ENCODE measurements around the gene RNF149.

Gene RNF149

DNA sequence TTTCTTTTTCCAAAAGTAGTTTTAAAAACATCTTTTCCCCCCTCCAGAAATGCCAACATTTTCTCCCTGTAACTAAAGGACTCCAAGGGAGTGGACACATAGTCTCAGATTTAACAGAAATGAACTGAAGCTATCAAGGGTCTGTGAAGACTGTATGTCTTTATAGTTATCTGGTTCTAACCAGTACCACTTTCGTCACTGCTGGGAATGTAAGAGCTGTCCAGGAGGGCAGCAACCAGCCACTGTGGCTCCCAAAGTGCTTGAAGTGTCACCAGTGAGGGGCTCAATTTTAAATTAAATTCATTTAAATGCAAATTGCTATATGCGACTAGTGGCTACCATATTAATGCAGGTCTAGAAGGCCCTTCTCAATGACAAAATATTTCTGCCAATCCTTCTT lies 15.0 kb downstream of the RNF149 start:
- no peak for DNase-seq

DNA sequence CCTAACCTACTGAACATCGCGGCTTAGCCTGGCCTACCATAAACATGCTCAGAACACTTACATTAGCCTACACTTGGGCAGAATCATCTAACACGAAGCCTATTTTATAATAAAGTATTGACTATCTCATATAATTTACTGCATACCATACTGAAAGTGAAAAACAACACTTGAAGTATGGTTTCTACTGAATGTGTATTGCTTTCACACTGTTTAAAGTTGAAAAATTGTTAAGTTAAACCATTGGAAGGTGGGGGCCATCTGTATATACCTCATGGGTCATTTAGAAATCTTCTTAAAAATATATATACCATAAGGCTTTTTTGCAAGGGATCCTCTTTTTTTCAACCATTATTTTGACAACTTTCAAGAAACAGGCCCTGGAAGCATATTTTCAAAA lies 16.5 kb downstream of the RNF149 start:
- no peak for DNase-seq

DNA sequence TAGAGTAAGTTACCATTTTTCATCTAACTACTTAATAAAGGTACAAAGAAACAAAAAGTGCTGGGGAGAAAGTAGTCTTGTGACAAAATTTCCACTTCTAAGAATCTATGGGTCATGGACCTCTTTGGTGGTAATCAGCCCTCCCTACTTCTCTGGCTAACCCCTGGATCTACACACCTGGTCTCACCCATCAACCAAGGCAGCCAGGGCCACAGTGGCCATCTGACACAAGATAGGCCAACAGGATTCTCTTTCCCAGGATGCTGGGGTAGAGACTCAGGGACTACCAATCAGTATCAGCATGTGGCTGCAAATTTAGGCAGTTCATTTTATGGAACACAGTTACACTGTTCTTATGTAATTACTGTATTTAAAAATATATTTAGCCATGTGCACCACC lies 17.8 kb downstream of the RNF149 start:
- no peak for DNase-seq

DNA sequence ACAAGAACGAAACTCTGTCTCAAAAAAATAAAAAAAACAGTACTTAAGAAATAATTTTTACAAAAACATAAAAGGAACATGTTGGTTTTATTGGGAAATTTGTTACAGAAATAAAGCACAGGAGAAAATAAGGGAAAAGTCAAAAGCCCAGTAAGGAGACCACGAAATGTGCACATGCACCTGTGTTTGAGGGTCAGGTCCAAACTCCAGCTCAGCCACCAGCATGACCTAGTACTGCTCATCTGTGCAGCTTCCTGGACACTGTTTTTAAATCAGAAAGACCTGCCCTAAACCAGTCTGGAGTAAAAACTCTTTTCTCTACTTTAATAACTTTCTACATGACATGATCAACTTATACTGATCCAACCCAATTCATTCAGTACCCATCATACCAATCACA lies 21.2 kb downstream of the RNF149 start:
- no peak for DNase-seq

DNA sequence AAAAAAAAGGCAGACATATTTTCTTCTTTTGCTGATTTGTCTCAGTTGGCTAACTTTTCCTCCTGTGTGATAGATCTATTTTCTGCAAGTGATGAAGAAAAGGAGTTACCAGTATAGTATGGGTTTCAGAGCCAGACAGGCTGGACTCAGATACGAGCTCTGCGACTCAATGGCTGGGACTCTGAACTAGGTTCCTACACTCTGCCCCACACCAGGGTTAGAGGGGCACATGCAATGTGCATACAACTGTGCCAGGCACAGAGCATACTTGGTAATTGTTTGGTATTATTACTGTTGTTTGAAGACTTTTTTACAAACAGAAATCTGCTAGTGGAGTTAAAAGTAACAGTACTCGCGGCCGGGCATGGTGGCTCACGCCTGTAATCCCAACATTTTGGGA lies 21.8 kb downstream of the RNF149 start:
- DNase-seq, result no peak

DNA sequence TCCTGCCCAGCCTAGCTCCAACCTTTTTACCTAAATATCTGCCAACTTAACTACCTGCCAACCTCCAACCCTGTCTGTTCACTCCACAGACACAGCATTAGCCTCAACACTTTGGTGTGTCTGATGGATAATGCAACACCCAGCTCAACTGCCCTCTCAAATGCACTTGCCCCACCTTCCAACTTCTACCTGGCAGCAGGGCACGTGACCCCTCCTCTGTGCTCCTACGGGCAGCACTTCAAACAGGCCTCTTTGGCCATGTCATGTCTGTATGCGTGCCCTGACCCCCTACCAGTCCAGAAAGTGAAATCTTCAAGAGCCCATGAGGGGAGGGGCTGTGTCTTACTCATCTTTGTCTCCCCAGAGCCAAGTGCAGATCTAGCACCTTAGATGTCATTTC lies 25.5 kb downstream of the RNF149 start:
- DNase-seq, result no peak

DNA sequence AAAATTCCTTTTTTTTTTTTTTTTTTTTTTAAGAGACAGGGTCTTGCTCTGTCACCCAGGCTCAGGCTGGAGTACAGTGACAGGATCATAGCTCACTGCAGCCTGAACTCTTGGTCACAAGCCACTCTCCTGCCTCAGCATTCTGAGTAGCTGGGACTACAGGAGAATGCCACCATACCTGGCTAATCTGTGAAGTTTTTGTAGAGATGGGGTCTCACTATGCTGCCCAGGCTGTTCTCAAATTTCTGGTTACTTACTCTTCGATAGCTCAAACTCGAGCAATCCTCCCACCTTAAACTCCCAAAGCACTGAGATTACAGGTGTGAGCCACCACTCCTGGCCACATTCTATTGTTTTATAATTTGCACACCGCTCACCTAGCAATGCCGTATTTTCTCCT lies 27.0 kb downstream of the RNF149 start:
- DNase-seq, result no peak

DNA sequence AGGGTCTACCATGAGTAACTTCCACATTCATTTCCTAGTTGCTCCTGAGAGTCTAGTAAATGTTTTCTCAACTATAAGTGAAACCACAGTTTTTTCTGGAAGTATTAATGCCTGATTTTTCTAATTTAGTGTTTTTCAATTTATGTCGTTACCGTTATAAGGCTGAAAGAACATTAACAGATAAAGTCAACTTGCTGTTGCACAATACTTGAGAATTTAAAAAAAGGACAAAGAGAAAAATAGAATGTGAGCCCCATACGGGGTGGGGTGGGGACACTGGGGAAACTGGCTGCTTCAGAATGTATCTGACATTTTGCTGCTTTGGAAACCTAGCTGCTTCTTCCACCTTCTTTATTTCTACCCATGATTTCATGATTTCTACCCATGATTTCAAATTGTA lies 29.6 kb downstream of the RNF149 start:
- DNase-seq, result no peak

DNA sequence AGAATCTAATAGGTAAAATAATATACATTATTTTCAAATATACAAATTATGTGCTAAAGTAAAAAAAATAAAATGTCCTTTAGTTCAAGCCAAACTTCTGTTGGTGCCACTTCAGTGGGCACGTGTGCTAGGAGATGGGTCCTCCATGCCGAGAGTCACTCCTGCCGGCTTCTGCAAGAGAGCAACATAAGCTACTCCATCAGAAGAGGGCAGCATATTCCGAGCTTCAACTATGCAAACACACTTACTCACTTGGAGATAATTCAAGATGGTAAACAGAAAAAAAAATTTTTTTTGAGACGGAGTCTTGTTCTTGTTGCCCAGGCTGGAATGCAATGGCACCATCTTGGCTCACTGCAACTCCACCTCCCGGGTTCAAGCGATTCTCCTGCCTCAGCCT lies 31.4 kb downstream of the RNF149 start:
- DNase-seq, result no peak

DNA sequence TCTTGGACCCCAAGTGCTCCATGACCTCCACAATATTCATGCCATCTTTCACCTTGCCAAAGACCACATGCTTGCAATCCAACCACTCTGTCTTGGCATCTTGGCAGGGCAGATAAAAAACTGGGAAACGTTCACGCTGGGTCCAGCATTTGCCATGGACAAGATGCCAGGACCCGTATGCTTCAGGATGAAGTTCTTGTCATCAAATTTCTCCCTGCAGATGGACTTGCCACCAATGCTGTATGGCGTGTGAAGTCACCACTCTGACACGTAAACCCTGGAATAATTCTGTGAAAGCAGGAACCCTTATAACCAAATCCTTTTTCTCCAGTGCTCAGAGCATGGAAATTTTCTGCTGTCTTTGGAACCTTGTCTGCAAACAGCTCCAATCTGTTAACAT lies 34.4 kb downstream of the RNF149 start:
- no peak for DNase-seq

DNA sequence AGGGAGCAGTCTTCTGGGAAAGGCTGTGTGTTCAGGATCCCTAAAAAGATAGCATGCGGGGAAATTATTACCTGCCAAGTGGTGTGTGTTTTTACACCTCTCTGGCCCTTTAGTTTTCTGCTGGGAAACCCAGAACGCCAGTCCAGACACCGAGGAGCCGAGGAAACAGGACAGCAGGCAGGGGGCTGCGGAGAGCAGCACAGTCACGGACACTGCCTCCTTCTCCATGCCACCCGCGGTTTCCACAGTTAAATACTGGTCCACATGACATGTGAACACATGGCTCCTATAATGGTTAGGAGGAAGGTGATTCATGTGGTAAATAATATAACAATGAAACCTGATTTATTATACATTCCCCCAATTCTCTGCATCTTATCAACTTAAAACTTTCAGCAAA lies 35.4 kb downstream of the RNF149 start:
- DNase-seq, result no peak

DNA sequence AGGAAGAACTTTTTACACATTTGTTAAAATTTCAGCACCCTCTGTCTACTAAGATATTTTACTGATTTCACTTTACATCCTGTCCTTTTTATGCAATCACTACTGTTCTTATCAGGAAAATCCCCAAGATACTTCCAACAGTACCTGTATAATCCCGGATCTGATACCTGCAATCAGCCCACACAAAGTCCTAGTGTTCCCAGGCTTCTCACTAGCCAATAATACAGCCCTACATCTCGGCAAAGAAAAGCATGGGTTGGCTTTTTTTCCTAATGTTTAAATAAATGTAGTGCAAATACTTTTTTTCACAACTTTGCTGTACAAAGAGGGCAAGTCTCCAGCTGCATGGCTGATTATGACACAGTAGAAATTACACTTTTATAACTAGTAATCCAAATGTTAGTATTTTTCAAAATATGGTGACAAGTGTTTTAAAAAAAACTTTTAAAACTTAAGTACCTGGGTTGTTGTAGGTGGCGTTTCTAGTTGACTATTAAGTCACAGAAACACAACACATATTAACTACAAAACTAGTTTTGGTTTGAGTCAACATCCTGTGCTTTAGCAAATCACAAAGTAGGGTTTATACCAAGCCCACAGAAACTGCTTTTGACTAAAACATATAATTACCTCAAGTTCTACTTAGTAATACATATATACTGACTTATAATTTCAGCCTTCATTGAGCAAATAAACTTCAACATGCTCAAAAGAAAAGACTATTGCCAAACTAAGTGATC lies 36.3 kb downstream of the RNF149 start:
- no peak for DNase-seq

DNA sequence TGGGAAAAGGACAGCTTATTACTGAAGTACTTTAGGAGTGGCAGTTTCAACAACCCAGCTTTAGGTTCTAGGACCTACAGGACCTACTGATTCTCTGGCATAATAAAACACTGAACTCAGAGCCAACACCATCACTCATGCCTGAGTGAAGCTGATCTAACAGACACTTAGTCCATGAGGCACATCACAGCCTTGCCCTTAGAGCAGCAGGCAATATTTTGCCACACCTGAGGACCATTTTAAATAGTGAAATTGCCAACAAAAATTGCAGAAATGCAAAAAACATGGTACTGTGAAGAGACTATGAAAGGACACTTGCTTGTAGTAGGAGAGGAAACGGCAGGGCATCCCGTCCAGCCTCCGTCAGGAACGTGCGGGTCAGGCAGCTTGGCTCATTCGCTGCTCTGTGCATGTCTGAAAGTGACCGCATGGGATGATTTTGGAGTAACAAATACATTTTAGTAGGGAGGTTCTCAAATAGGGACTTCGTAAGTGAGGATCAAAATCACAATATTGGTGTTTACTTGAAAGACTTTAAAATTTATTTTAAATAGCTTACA lies 37.7 kb downstream of the RNF149 start:
- DNase-seq, result no peak

DNA sequence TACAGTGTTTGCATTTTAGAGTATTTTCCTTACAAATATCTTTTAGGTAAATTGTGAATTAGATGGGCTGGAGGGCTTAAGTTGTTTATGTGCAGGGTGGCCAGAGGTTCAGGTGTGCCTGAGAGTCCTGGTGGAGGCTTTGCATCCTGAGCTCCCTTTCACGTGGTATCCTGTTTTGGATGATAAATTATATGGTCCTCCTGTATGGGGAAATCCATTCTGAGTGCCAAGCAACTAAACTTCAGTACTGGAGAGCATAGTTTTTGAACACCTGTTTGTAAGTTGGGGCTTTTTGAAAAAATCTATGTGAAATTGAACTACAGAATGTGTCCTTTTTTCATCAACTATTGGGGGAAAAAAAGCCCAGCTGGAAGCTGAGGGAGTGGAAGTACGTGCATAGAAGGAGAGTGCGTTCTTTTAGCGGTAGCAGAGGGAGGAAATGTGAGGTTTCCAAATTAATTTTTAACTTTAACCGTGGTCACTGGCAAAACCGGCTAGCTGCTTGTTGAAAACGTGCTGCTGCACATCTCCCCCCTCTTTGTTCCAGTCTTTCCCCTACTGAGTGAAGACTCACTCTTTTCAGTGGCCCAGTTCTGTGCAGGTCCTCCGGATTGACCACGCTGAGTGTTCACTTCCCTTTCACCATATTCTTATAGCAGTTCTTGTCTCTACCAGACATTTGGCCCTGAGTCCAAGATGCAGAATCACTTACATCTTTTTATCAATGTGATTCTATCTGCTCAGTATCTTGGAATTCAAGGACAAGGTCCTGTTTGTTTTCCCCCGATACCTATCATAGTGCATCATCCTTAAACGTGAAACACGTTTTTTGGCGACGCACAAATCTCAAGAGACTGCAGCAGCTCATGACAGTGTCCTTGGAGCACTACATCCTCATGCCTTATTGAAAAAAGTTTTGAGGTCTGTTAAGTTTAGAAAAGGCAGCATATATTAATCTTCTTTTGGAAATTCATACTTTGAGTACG lies 40.5 kb downstream of the RNF149 start:
- DNase-seq, result no peak

DNA sequence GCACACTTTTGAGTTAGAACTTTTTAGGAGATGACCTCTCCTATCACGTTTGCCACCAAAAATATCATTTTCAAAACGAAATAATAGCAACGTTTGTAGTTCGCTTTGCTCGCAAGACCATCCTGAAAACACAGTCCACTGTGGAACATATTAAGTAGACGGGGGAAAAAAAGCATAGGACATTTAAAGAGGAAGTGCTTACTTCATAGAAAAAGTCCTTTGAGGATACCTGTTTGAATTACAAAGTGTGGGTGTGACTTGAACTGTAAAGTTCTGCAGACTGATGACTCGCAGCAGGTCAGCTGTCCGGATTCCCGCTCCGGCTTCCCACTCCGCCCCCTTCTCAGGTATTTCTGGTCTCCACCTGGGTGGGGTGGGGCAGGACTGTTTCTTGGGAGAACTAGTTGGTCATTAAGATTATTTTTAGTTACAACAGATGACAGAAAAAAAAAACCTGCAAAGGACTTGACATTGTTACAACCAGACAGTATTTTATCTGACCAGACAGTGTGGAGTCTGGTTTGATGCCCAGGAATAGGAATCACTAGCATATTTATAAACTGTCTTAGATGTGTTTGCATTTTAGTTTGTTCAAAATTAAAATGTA lies 42.5 kb downstream of the RNF149 start:
- DNase-seq, result no peak

DNA sequence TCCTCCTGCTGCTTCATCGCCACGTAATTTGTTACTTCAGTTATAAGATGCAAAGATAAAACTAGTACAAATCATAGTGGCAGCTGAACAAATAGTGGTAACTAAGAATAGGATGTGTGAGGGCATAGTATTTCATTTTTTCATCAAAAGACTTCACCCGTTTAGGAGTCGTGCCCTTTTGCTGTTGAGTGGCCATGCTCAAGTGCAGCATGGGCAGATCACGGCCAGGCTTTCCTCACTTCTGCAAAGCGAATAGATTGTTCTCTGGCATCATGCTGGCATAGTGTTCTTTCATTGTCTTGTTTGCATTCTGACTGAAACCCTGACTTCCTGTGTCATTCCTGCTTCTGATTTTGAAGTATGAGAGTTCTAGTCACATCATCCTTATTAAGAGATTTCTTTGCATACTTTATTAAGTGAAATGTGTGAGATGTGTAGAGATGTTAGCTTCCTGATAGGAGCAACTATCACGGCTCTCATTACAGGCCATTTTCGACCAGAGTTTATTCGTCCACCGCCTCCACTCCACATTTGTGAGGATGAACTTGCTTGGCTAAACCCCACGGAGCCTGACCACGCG lies 44.1 kb downstream of the RNF149 start:
- DNase-seq, result no peak

DNA sequence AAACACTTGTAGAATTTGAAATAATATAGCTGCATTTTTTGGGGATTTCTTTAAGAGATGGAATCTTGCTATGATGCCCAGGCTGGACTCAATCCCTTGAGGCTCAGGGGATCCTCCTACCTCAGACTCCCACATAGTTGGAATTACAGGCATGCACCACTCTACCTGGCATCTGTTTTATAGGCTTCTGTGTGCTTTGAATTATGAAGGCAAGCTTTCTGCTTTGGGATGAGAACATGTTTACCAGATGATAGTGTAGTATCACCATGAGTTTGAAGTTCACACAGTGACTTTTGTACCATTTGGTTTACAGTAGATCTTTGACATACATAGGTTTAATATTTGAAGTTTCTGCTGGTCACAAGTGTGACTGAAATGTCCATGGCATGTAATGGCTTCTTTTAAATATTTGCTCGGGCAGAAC lies 45.1 kb downstream of the RNF149 start:
- no peak for DNase-seq

DNA sequence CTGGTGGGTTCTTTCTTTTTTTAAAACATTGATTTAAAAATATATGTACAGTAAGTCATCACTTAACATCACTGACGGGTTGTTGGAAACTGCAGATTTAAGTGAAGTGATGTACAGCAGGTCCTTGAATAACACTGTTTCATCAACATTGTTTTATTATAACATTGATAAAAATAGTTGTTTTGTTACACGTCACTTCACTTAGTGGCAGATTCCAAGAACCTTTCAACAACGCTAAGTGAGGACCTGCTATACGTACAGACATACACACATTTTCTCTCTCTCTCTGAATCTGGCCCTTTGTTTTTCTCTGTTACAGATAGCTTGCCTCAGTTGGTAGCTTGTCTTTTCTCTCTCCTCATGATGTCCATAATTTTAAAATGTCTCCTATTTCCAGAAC lies 46.4 kb downstream of the RNF149 start:
- DNase-seq, result no peak

DNA sequence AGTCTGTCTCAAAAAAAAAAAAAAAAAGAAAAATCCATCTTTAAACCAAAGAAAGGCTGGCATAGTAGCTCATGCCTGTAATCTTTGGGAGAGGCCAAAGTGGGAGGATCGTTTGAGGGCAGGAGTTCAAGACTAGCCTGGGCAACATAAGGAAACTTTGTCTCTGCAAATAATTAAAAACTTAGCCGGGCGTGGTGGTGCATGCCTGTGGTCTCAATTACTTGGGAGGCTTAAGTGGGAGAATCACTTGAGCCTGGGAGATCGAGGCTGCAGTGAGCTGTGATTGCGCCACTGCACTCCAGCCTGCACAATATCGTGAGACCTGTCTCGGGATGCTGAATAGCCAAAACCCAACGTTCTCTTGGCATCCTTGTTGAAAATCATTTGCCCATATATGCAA lies 49.7 kb downstream of the RNF149 start:
- DNase-seq, result no peak

DNA sequence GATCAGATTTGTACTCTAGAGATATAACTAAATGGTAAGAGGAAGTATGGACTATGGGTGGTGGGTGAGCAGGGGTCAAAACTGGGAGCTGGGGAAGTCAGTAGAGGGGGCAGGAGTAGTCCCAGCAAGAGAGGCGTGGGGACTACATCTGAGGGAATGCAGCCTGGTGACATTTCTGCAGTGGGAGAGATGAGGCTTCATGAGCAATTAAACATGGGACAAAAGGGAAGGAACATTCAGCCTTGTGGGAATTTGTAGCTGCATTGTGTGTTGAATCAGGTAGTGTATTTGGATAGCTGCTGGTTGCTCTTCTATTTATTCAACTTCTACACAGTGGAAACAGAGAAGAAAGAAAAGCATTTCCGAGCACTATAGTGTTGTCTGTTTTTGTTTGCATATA lies 52.2 kb downstream of the RNF149 start:
- DNase-seq, result no peak

DNA sequence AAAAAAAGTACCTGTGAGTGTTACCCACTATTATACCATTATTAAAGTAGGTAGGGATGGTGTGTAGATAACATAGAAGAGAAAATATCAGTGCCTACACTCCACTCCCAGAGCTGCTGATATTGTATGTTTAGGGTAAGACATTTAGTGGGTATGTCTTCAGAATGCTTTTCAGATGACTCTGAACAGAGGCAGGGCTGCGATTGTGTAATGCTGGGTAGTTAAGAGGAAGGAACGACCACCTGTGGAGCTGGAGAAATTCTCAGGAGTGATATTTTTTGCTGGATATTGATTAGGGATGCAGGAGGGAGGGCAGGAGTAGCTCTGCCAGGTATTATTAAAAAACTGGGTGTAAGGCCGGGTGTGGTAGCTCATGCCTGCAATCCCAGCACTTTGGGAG lies 53.0 kb downstream of the RNF149 start:
- DNase-seq, result no peak

DNA sequence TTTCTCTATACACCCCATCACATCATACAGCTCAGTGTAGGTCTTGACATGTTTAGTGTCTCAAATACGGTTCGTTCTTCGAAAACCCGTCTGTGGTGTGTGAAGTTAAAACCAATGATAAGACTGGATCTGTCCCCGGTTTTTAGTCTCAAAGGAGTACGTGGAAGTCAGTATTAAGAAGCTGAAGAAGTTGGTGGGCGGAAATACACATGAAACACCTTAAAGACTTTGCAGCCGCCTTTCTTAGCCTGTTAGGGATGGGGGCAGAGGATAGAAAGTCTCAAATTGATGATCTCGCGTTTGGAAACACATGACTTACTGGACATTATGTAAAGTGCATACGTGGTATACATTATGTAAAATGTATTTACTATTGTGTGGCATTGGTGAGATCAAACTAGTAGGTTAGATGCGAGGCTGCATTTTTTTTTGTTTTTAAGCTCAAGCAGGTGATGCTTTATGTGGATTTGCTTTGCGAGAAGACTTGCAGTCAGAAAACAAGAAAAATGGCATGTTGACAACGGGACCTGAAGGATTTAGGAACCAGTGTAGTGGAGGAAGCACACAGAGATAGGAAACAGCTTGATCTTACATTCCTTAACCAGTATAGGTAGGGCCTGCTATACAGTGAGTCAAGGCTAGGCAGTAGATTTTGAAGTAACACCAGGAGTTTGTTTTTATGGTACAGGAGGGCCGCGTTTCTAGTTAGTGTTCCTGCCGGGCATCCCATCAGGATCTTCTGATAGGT lies 54.6 kb downstream of the RNF149 start:
- DNase-seq, result no peak
